Thyroid gland (tissue), 4 donors: ENCODE measurements around the gene HMGB3.
A peak's percentile ranks its signal among the peaks of the same experiment; 100 is the strongest.

ENCODE experiments used
- CTCF ChIP-seq, 6 experiments: fragments of 200-600 bp in 3 of 6; fragments of 450-650 bp in 3 of 6; sonication (generic) in 3 of 6; IDR thresholded peaks; one replicate each; pipeline ENCODE4 v1.5.1; 2016 to 2019; ENCODE audit warnings: antibody characterized with exemption in 6 of 6, mild to moderate bottlenecking in 2 of 6, inconsistent platforms in 1 of 6, moderate library complexity in 1 of 6
- POLR2A ChIP-seq, 2 donors: fragments of 450-650 bp; IDR thresholded peaks; one replicate each; pipeline ENCODE4 v1.6.1; 2017; ENCODE audit warnings: antibody characterized with exemption in 2 of 2, mild to moderate bottlenecking in 2 of 2, moderate library complexity in 1 of 2

- TF ChIP-seq CTCF (IDR thresholded peaks at IDR 0.05) (no peak), POLR2A (IDR thresholded peaks at IDR 0.05) (peak in 1 of 2 donors; percentile 81)
Measured at GRCh38 chrX:150982788-150983520, at the start of gene HMGB3.
